ENCODE data around the gene ABTB2. TPM values are rescaled to one million over a fixed set of nuclear protein-coding genes. Genes with fewer than 3 reads are reported as not detected.

The ABTB2 gene
- total RNA-seq, 1 experiment from 2014 or later, result 46.3 TPM

DNA sequence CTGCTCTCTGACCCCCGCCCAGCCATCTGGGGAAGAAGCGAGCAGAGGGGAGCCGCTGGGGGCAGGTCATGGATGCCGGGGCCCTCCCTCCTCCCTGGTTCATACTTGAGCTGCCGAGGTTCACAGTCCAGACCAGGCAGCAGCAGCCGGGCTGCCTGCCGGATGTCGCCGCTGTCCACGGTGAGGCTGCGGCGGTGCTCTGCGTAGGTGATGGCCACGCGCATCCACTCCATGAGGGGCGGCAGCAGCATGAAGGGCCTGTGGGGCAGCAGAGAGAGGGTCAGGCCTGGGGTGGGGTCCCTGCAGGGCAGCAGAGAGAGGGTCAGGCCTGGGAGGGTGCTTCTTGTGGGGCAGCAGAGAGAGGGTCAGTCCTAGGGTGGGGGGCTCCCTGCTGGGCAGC is 184.8 kb downstream of the ABTB2 start:
- H3K4me3 ChIP-seq (ENCODE audit: low read depth, low read length, poor library complexity, severe bottlenecking), result no peak overlapping the region
- peaks cover 20% of the 10 kb centered on the region for H3K4me1 ChIP-seq (ENCODE audit: insufficient read depth, low read length, poor library complexity, severe bottlenecking)
- ChIA-PET POLR2A (ENCODE audit: low non-redundant PET) (no interaction called here), CTCF (interaction anchor here (0.5 kb wide), 1 partner anchor 150 kb away, joined by 3 read pairs; no protein-coding TSS in a partner anchor)
- H3K27ac ChIP-seq (ENCODE audit: low read depth, low read length, poor library complexity, severe bottlenecking), result no peak overlapping the region
- intact Hi-C loops (cut with micrococcal nuclease; ENCODE audit: unreplicated experiment), result loop anchor here (5.0 kb wide), 1 partner anchor 336 kb away; no protein-coding TSS in a partner anchor
- H3K27me3 ChIP-seq (replicated peaks; ENCODE audit: insufficient read depth, low read depth, low read length, poor library complexity), result no peaks in the 10 kb centered on the region
- BruUV-seq (replicated peaks), result no TSS peak
- DNase-seq (ENCODE audit: low spot score), result no peak
- H3K9me3 ChIP-seq (ENCODE audit: low read depth, low read length, poor library complexity, severe bottlenecking), result no peaks in the 10 kb centered on the region
- H3K36me3 ChIP-seq (ENCODE audit: insufficient read depth, low read length, poor library complexity, severe bottlenecking), result peaks cover 4% of the 10 kb centered on the region
- TF ChIP-seq EZH2 (IDR thresholded peaks at IDR 0.05; ENCODE audit: borderline replicate concordance, low read depth, low read length, poor library complexity, severe bottlenecking) (no peak), CTCF (conservative IDR thresholded peaks at IDR 0.05; ENCODE audit: low read depth, low read length) (no peak)

GRCh38 chr11:34169686-34170085 is 188.1 kb downstream of the ABTB2 start:
- BruUV-seq (replicated peaks), result no TSS peak
- intact Hi-C loops (cut with micrococcal nuclease; ENCODE audit: unreplicated experiment), result loop anchor here (5.0 kb wide), 1 partner anchor 332 kb away; no protein-coding TSS in a partner anchor
- DNase-seq (ENCODE audit: low spot score), result no peak

GRCh38 chr11:34168642-34169420 is 189.0 kb downstream of the ABTB2 start:
- no peak for TF ChIP-seq CTCF (conservative IDR thresholded peaks at IDR 0.05; ENCODE audit: low read depth, low read length)
- TF ChIP-seq EZH2 (IDR thresholded peaks at IDR 0.05; ENCODE audit: borderline replicate concordance, low read depth, low read length, poor library complexity, severe bottlenecking), result no peak
- no TSS peak for BruUV-seq (replicated peaks)
- ChIA-PET POLR2A (ENCODE audit: low non-redundant PET) (no interaction called here), CTCF (no interaction called here)
- Histone ChIP-seq H3K27ac (ENCODE audit: low read depth, low read length, poor library complexity, severe bottlenecking) (no peak overlapping the region), H3K9me3 (ENCODE audit: low read depth, low read length, poor library complexity, severe bottlenecking) (no peaks in the 10 kb centered on the region), H3K27me3 (replicated peaks; ENCODE audit: insufficient read depth, low read depth, low read length, poor library complexity) (no peaks in the 10 kb centered on the region), H3K4me3 (ENCODE audit: low read depth, low read length, poor library complexity, severe bottlenecking) (no peak overlapping the region), H3K4me1 (ENCODE audit: insufficient read depth, low read length, poor library complexity, severe bottlenecking) (peaks cover 2% of the 10 kb centered on the region), H3K36me3 (ENCODE audit: insufficient read depth, low read length, poor library complexity, severe bottlenecking) (peaks cover 4% of the 10 kb centered on the region)
- no peak for DNase-seq (ENCODE audit: low spot score)
- intact Hi-C loops (cut with micrococcal nuclease; ENCODE audit: unreplicated experiment), result no loop called here

More at GRCh38 chr11:34169686-34170085, 188.1 kb downstream of the ABTB2 start:
- ChIA-PET POLR2A (ENCODE audit: low non-redundant PET) (no interaction called here), CTCF (no interaction called here)
- Histone ChIP-seq H3K27ac (ENCODE audit: low read depth, low read length, poor library complexity, severe bottlenecking) (no peak overlapping the region), H3K4me1 (ENCODE audit: insufficient read depth, low read length, poor library complexity, severe bottlenecking) (peaks cover 6% of the 10 kb centered on the region), H3K27me3 (replicated peaks; ENCODE audit: insufficient read depth, low read depth, low read length, poor library complexity) (no peaks in the 10 kb centered on the region), H3K9me3 (ENCODE audit: low read depth, low read length, poor library complexity, severe bottlenecking) (no peaks in the 10 kb centered on the region), H3K4me3 (ENCODE audit: low read depth, low read length, poor library complexity, severe bottlenecking) (no peak overlapping the region), H3K36me3 (ENCODE audit: insufficient read depth, low read length, poor library complexity, severe bottlenecking) (peaks cover 4% of the 10 kb centered on the region)
- TF ChIP-seq CTCF (conservative IDR thresholded peaks at IDR 0.05; ENCODE audit: low read depth, low read length), result no peak
- TF ChIP-seq EZH2 (IDR thresholded peaks at IDR 0.05; ENCODE audit: borderline replicate concordance, low read depth, low read length, poor library complexity, severe bottlenecking), result no peak

Measured in A673 (cell line).